Spleen (tissue), 7 donors: ENCODE measurements around the gene RPL10.

Experiments used
- CTCF ChIP-seq, 11 experiments: fragments of 200-600 bp in 7 of 11; fragments of 450-650 bp in 4 of 11; sonication (generic) in 4 of 11; IDR thresholded peaks in 8 of 11; conservative IDR thresholded peaks in 3 of 11; 1 replicate in 7 of 11; 2 replicates in 4 of 11; pipeline versions ENCODE4 v1.4.0 to v1.8.0; 2016 to 2021; ENCODE audit warnings: antibody characterized with exemption in 11 of 11, inconsistent platforms in 4 of 11, mild to moderate bottlenecking in 1 of 11
- POLR2A ChIP-seq, 3 donors: fragments of 450-650 bp; IDR thresholded peaks; one replicate each; pipeline ENCODE4 v1.5.1; 2017; ENCODE audit warnings: antibody characterized with exemption in 3 of 3, mild to moderate bottlenecking in 1 of 3
- POLR2AphosphoS5 ChIP-seq, 3 donors: sonication (generic); formaldehyde crosslinking; IDR thresholded peaks; one replicate each; pipeline ENCODE4 v1.5.1; 2017; ENCODE audit warnings: antibody characterized with exemption in 3 of 3
- donor health status: DM: no; HTN: no; CAD: no; lungs with moderate emphysema.
- donor health status: DM: no; HTN: no; CAD: no.
- donor health status: DM: no; HTN: no; CAD: no.

DNA sequence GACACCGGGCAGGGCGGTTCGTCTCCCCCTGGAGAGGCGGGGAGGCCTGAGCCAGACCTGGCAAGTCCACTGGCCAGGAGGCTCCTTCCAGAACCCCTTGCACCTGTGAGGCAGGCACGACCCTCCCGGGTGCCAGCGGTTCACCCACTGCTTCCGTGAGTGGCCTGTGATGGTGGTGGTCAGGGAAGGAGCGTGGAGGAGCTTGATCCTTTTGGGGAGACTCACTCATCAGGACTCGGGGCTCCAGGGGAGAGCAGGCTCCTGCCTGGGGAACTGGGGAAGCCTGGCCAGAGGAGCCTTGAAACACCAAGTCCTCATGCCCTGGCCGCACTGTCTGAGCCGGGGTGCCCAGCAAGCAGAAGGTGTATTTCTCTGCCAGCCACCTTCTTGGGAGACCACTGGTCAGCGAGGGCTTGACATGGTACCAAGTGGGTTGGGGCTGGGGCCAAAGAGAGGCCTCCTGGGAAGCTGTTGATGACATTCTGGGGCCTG is 46.6 kb downstream of the RPL10 start:
- TF ChIP-seq POLR2A (IDR thresholded peaks at IDR 0.05) (no peak), POLR2AphosphoS5 (IDR thresholded peaks at IDR 0.05) (no peak), CTCF (IDR thresholded peaks at IDR 0.05 in 8 of 11, conservative IDR thresholded peaks at IDR 0.05 in 3 of 11) (no peak)
